ENCODE measurements around the gene FNDC3B. TPM values are rescaled to one million over a fixed set of nuclear protein-coding genes. Genes with fewer than 3 reads are reported as not detected.

The FNDC3B gene
- total RNA-seq, 1 experiment from 2014 or later, result 48.6 TPM

- TF ChIP-seq EZH2phosphoT487 (IDR thresholded peaks at IDR 0.05; ENCODE audit: borderline replicate concordance, low read length), result no peak
- TF ChIP-seq EZH2 (IDR thresholded peaks at IDR 0.05; ENCODE audit: low read length, unreplicated experiment), result no peak
- TF ChIP-seq, protein P1, sequence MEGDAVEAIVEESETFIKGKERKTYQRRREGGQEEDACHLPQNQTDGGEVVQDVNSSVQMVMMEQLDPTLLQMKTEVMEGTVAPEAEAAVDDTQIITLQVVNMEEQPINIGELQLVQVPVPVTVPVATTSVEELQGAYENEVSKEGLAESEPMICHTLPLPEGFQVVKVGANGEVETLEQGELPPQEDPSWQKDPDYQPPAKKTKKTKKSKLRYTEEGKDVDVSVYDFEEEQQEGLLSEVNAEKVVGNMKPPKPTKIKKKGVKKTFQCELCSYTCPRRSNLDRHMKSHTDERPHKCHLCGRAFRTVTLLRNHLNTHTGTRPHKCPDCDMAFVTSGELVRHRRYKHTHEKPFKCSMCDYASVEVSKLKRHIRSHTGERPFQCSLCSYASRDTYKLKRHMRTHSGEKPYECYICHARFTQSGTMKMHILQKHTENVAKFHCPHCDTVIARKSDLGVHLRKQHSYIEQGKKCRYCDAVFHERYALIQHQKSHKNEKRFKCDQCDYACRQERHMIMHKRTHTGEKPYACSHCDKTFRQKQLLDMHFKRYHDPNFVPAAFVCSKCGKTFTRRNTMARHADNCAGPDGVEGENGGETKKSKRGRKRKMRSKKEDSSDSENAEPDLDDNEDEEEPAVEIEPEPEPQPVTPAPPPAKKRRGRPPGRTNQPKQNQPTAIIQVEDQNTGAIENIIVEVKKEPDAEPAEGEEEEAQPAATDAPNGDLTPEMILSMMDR (conservative IDR thresholded peaks at IDR 0.05; ENCODE audit: low read depth, low read length), result no peak
- Histone ChIP-seq H3K9me2 (replicated peaks; ENCODE audit: low read length) (no peaks in the 10 kb centered on the region), H4K20me1 (ENCODE audit: low read length) (peaks cover 11% of the 10 kb centered on the region; the same call in 1 of the 2 replicates), H3K36me3 (ENCODE audit: low read depth, low read length) (peaks cover 17% of the 10 kb centered on the region; the same call in 1 of the 2 replicates), H3F3A (ENCODE audit: low read length, unreplicated experiment) (no peaks in the 10 kb centered on the region), H3K4me2 (ENCODE audit: low read length) (no peak overlapping the region), H3K4me3 (ENCODE audit: low read length) (no peak overlapping the region), H3K27me3 (ENCODE audit: low read length) (no peaks in the 10 kb centered on the region), H2AFZ (ENCODE audit: low read length) (no peak overlapping the region), H3K27ac (ENCODE audit: low read length) (no peak overlapping the region), H3K79me2 (ENCODE audit: low read length) (peaks cover 99% of the 10 kb centered on the region), H3K9me3 (ENCODE audit: low read length) (no peaks in the 10 kb centered on the region), H3K4me1 (ENCODE audit: insufficient read depth, low read length) (no peaks in the 10 kb centered on the region), H3K9ac (ENCODE audit: low read length) (no peak overlapping the region)
- POLR2A ChIA-PET (ENCODE audit: unreplicated experiment), result interaction anchor here (0.6 kb wide), 1 partner anchor 511 kb away, joined by 5 read pairs; no protein-coding TSS in a partner anchor
- no peak for ATAC-seq
- intact Hi-C loops (cut with micrococcal nuclease), result no loop called here
- CTCF ChIA-PET, result interaction anchor here (0.6 kb wide), 2 partner anchors 12 to 93 kb away, joined by 3 read pairs; no protein-coding TSS in a partner anchor
- no TSS peak for BruUV-seq (replicated peaks)
- DNase-seq, result no peak
These were observed 46.1 kb downstream of the FNDC3B start for GRCh38 chr3:172085557-172085895.

DNA sequence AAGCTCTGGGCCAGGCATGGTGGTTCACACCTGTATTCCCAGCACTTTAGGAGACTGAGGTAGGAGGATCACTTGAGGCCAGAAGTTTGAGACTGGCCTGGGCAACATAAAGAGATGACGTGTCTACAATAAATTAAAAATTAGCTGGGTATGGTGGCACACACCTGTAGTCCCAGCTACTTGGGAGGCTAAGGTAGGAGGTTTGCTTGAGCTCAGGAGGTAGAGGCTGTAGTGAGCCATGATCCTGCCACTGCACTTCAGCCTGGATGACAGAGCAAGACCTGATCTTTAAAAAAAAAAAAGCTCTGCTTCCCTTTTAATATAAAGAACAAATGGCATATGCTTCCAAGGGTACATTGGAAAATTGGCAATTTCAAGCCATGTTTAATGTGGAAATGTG lies 46.7 kb downstream of the FNDC3B start:
- H3K9me3 ChIP-seq (ENCODE audit: low read length), result no peaks in the 10 kb centered on the region
- H2AFZ ChIP-seq (ENCODE audit: low read length), result no peak overlapping the region
- H3K79me2 ChIP-seq (ENCODE audit: low read length), result peaks cover 97% of the 10 kb centered on the region
- H3K27ac ChIP-seq (ENCODE audit: low read length), result no peak overlapping the region
- H3K4me2 ChIP-seq (ENCODE audit: low read length), result no peak overlapping the region
- no peak overlapping the region for H3K9ac ChIP-seq (ENCODE audit: low read length)
- intact Hi-C loops (cut with micrococcal nuclease), result no loop called here
- H4K20me1 ChIP-seq (ENCODE audit: low read length), result peaks cover 14% of the 10 kb centered on the region; the same call in 1 of the 2 replicates
- H3F3A ChIP-seq (ENCODE audit: low read length, unreplicated experiment), result no peaks in the 10 kb centered on the region
- no peak overlapping the region for H3K4me3 ChIP-seq (ENCODE audit: low read length)
- no peaks in the 10 kb centered on the region for H3K9me2 ChIP-seq (replicated peaks; ENCODE audit: low read length)
- peaks cover 4% of the 10 kb centered on the region for H3K4me1 ChIP-seq (ENCODE audit: insufficient read depth, low read length)
- no TSS peak for BruUV-seq (replicated peaks)
- no peak for ATAC-seq
- TF ChIP-seq EZH2phosphoT487 (IDR thresholded peaks at IDR 0.05; ENCODE audit: borderline replicate concordance, low read length) (no peak), EZH2 (IDR thresholded peaks at IDR 0.05; ENCODE audit: low read length, unreplicated experiment) (no peak)
- TF ChIP-seq, protein P1 (conservative IDR thresholded peaks at IDR 0.05; ENCODE audit: low read depth, low read length), result no peak
- H3K36me3 ChIP-seq (ENCODE audit: low read depth, low read length), result peaks cover 17% of the 10 kb centered on the region; the same call in 1 of the 2 replicates
- H3K27me3 ChIP-seq (ENCODE audit: low read length), result no peaks in the 10 kb centered on the region
- DNase-seq, result no peak
- POLR2A ChIA-PET (ENCODE audit: unreplicated experiment), result no interaction called here
- CTCF ChIA-PET, result interaction anchor here (0.6 kb wide), 3 partner anchors 13 to 181 kb away, joined by 3 read pairs; no protein-coding TSS in a partner anchor

DNA sequence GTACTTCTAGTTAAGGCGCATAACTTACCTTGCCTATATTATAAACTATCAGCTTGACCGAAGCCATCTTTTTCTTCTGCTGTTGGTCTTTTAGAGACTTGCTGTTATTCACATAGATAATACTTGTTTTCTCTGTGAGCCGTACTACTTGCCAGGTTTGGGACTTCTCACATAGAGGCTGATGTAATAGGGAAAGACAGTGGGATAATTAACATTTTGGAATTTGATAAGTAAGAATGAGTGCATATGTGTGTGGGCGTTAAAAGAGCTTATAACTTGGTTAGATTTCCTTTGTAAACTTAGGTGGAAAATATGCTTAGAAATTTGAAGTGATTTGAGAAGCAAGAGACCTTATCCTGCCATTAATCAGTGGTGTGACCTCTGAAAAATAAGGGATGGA lies 47.8 kb downstream of the FNDC3B start:
- CTCF ChIA-PET, result no interaction called here
- H3K9ac ChIP-seq (ENCODE audit: low read length), result no peak overlapping the region
- no peaks in the 10 kb centered on the region for H3F3A ChIP-seq (ENCODE audit: low read length, unreplicated experiment)
- H2AFZ ChIP-seq (ENCODE audit: low read length), result no peak overlapping the region
- no peaks in the 10 kb centered on the region for H3K27me3 ChIP-seq (ENCODE audit: low read length)
- no TSS peak for BruUV-seq (replicated peaks)
- peaks cover 98% of the 10 kb centered on the region for H3K79me2 ChIP-seq (ENCODE audit: low read length)
- no peak for ATAC-seq
- H3K27ac ChIP-seq (ENCODE audit: low read length), result no peak overlapping the region
- no peak overlapping the region for H3K4me3 ChIP-seq (ENCODE audit: low read length)
- POLR2A ChIA-PET (ENCODE audit: unreplicated experiment), result no interaction called here
- TF ChIP-seq EZH2 (IDR thresholded peaks at IDR 0.05; ENCODE audit: low read length, unreplicated experiment), result no peak
- TF ChIP-seq, protein P1 (conservative IDR thresholded peaks at IDR 0.05; ENCODE audit: low read depth, low read length), result no peak
- TF ChIP-seq EZH2phosphoT487 (IDR thresholded peaks at IDR 0.05; ENCODE audit: borderline replicate concordance, low read length), result no peak
- H3K36me3 ChIP-seq (ENCODE audit: low read depth, low read length), result peaks cover 16% of the 10 kb centered on the region; the same call in 1 of the 2 replicates
- H3K4me1 ChIP-seq (ENCODE audit: insufficient read depth, low read length), result peaks cover 10% of the 10 kb centered on the region
- H3K9me2 ChIP-seq (replicated peaks; ENCODE audit: low read length), result no peaks in the 10 kb centered on the region
- intact Hi-C loops (cut with micrococcal nuclease), result no loop called here
- no peak for DNase-seq
- H3K4me2 ChIP-seq (ENCODE audit: low read length), result no peak overlapping the region
- no peaks in the 10 kb centered on the region for H3K9me3 ChIP-seq (ENCODE audit: low read length)
- H4K20me1 ChIP-seq (ENCODE audit: low read length), result peaks cover 19% of the 10 kb centered on the region; the same call in 1 of the 2 replicates
